IMR-90 (cell line): ENCODE results near the gene DLD. TPM values are rescaled to one million over a fixed set of nuclear protein-coding genes. Genes with fewer than 3 reads are reported as not detected.

ENCODE experiments used
- ATAC-seq: fragments of 200-7000 bp; cut with Tn5 transposase; 2 replicates; pipeline ENCODE4 v1.9.1; 2020; ENCODE audit warnings: low read depth, mild to moderate bottlenecking, moderate library complexity
- BruUV-seq: library from RNA; stranded (reverse); fragments of 400-500 nt; replicated peaks from 2 replicates; lab custom pipeline; 2021; lab: Mats Ljungman, UMichigan
- CTCF ChIA-PET: fragments of 300-600 bp; formaldehyde crosslinking; extraction: SDS; loops from one replicate; lab custom pipeline; 2021; ENCODE audit warnings: antibody characterized with exemption; lab: Yijun Ruan, JAX
- POLR2A ChIA-PET: fragments of 300-600 bp; sonication (Branson Sonifier 250); formaldehyde crosslinking; loops from one replicate; lab custom pipeline; 2022; ENCODE audit warnings: antibody characterized with exemption; ENCODE audit not compliant: unreplicated experiment; lab: Charles Lee
- DNase-seq: peaks from one replicate; pipeline ENCODE4 v3.0.0; 2013
- H2AFZ ChIP-seq: replicated peaks from 2 replicates; pipeline ENCODE3; 2013; ENCODE audit warnings: low read length, mild to moderate bottlenecking; ENCODE audit not compliant: poor library complexity
- H2AK5ac ChIP-seq: 2 replicates; pipeline ENCODE4 v1.6.1; 2013; ENCODE audit warnings: low read depth, low read length, inconsistent platforms
- H2AK9ac ChIP-seq: replicated peaks from 2 replicates; pipeline ENCODE3; 2013; ENCODE audit warnings: mild to moderate bottlenecking, low read depth, low read length, moderate library complexity; ENCODE audit not compliant: poor library complexity
- H2BK120ac ChIP-seq: 2 replicates; pipeline ENCODE4 v1.6.1; 2013; ENCODE audit warnings: low read depth, low read length, inconsistent platforms
- H2BK15ac ChIP-seq: 3 replicates; pipeline ENCODE4 v1.6.1; 2013; ENCODE audit warnings: low read depth, low read length, inconsistent platforms
- H2BK20ac ChIP-seq: 2 replicates; pipeline ENCODE4 v1.6.1; 2013; ENCODE audit warnings: low read depth, mild to moderate bottlenecking, inconsistent platforms, low read length, moderate library complexity
- H2BK5ac ChIP-seq: 2 replicates; pipeline ENCODE4 v1.6.1; 2013; ENCODE audit warnings: mild to moderate bottlenecking, low read depth, low read length, inconsistent platforms; ENCODE audit not compliant: poor library complexity, severe bottlenecking
- H3K14ac ChIP-seq: replicated peaks from 2 replicates; pipeline ENCODE4 v1.6.1; 2013; ENCODE audit warnings: low read depth, low read length, inconsistent platforms
- H3K18ac ChIP-seq: 2 replicates; pipeline ENCODE4 v1.6.1; 2013; ENCODE audit warnings: low read depth, low read length, control low read depth
- H3K23ac ChIP-seq: 2 replicates; pipeline ENCODE4 v1.6.1; 2013; ENCODE audit warnings: low read depth, low read length, inconsistent platforms
- H3K27ac ChIP-seq: 2 replicates; pipeline ENCODE4 v1.5.1; 2013; ENCODE audit warnings: mild to moderate bottlenecking, control low read depth, low read length; ENCODE audit not compliant: insufficient read depth
- H3K27me3 ChIP-seq: 2 replicates; pipeline ENCODE4 v1.6.1; 2013; ENCODE audit warnings: low read length; ENCODE audit not compliant: control insufficient read depth, insufficient read depth
- H3K36me3 ChIP-seq: 2 replicates; pipeline ENCODE4 v1.6.1; 2013; ENCODE audit warnings: low read length, mixed read lengths; ENCODE audit not compliant: control insufficient read depth, insufficient read depth
- H3K4ac ChIP-seq: 2 replicates; pipeline ENCODE4 v1.6.1; 2013; ENCODE audit warnings: low read depth, low read length, inconsistent platforms
- H3K4me1 ChIP-seq: 2 replicates; pipeline ENCODE4 v1.6.1; 2013; ENCODE audit warnings: low read length, mixed read lengths; ENCODE audit not compliant: control insufficient read depth, insufficient read depth
- H3K4me2 ChIP-seq: 2 replicates; pipeline ENCODE4 v1.6.1; 2013; ENCODE audit warnings: low read depth, mild to moderate bottlenecking, control low read depth, low read length, moderate library complexity
- H3K4me3 ChIP-seq: 2 replicates; pipeline ENCODE4 v1.5.1; 2013; ENCODE audit warnings: low read depth, mild to moderate bottlenecking, control low read depth, low read length, moderate library complexity; ENCODE audit not compliant: insufficient read depth
- H3K56ac ChIP-seq: 2 replicates; pipeline ENCODE4 v1.6.1; 2013; ENCODE audit warnings: low read length, inconsistent platforms; ENCODE audit not compliant: insufficient read depth; ENCODE audit errors: extremely low read depth
- H3K79me1 ChIP-seq, 2 experiments: 2 replicates each; pipeline ENCODE4 v1.6.1; 2013; ENCODE audit warnings: low read length in 2 of 2, inconsistent platforms in 1 of 2, low read depth in 1 of 2
- H3K9ac ChIP-seq: 2 replicates; pipeline ENCODE4 v1.6.1; 2013; ENCODE audit warnings: low read depth, low read length, control low read depth
- H3K9me1 ChIP-seq: 2 replicates; pipeline ENCODE4 v1.6.1; 2013; ENCODE audit warnings: low read length, inconsistent platforms; ENCODE audit not compliant: insufficient read depth
- H3K9me3 ChIP-seq: 2 replicates; pipeline ENCODE4 v1.6.1; 2013; ENCODE audit warnings: low read length; ENCODE audit not compliant: control insufficient read depth, insufficient read depth
- H4K20me1 ChIP-seq: 2 replicates; pipeline ENCODE4 v1.6.1; 2013; ENCODE audit warnings: low read length, inconsistent platforms; ENCODE audit not compliant: insufficient read depth
- H4K5ac ChIP-seq: 2 replicates; pipeline ENCODE4 v1.6.1; 2013; ENCODE audit warnings: mild to moderate bottlenecking, low read depth, low read length, control low read depth
- H4K8ac ChIP-seq, 2 experiments: 2 replicates each; pipeline ENCODE4 v1.6.1; 2013; ENCODE audit warnings: low read depth in 2 of 2, low read length in 2 of 2, control low read depth in 1 of 2, inconsistent platforms in 1 of 2
- H4K91ac ChIP-seq: 2 replicates; pipeline ENCODE4 v1.6.1; 2013; ENCODE audit warnings: low read depth, low read length, inconsistent platforms; ENCODE audit not compliant: insufficient read depth
- BHLHE40 ChIP-seq: fragments of 150-350 bp; IDR thresholded peaks from 2 replicates; pipeline ENCODE4 v1.6.1; 2016; ENCODE audit warnings: mild to moderate bottlenecking, low read depth, low read length
- CEBPB ChIP-seq: IDR thresholded peaks from 2 replicates; pipeline ENCODE4 v1.6.1; 2012; ENCODE audit warnings: low read depth, low read length, improper control_type of control experiment
- CHD1 ChIP-seq: IDR thresholded peaks from 2 replicates; pipeline ENCODE4 v1.6.1; 2012; ENCODE audit warnings: low read depth, low read length, improper control_type of control experiment
- ELK1 ChIP-seq: fragments of 150-350 bp; IDR thresholded peaks from 2 replicates; pipeline ENCODE4 v1.6.1; 2016; ENCODE audit warnings: low read depth, mild to moderate bottlenecking, low read length, moderate library complexity, borderline replicate concordance
- FOS ChIP-seq: fragments of 150-350 bp; IDR thresholded peaks from 2 replicates; pipeline ENCODE4 v1.6.1; 2016; ENCODE audit warnings: low read depth, low read length
- MAZ ChIP-seq: IDR thresholded peaks from 2 replicates; pipeline ENCODE4 v1.6.1; 2012; ENCODE audit warnings: low read depth, mild to moderate bottlenecking, low read length, improper control_type of control experiment, moderate library complexity, borderline replicate concordance
- NFE2L2 ChIP-seq: fragments of 150-350 bp; IDR thresholded peaks from 2 replicates; pipeline ENCODE4 v1.6.1; 2016; ENCODE audit warnings: low read depth, mild to moderate bottlenecking, low read length
- POLR2A ChIP-seq: IDR thresholded peaks from 2 replicates; pipeline ENCODE4 v1.6.1; 2012; ENCODE audit warnings: mild to moderate bottlenecking, low read depth, low read length
- RAD21 ChIP-seq: IDR thresholded peaks from 2 replicates; pipeline ENCODE4 v1.6.1; 2012; ENCODE audit warnings: low read length, improper control_type of control experiment
- RCOR1 ChIP-seq: IDR thresholded peaks from 2 replicates; pipeline ENCODE4 v1.6.1; 2012; ENCODE audit warnings: mild to moderate bottlenecking, low read length, improper control_type of control experiment; ENCODE audit not compliant: insufficient replicate concordance
- RFX5 ChIP-seq: IDR thresholded peaks from 2 replicates; pipeline ENCODE4 v1.8.0; 2012; ENCODE audit warnings: low read depth, mild to moderate bottlenecking, low read length, moderate library complexity
- USF2 ChIP-seq: fragments of 150-350 bp; IDR thresholded peaks from 2 replicates; pipeline ENCODE4 v1.6.1; 2017; ENCODE audit warnings: mild to moderate bottlenecking, antibody characterized with exemption, low read length, low read depth
- WGBS, 2 experiments: methylation state at CpG; one replicate each; pipeline versions ENCODE4 v1.1.5 to v1.1.7; 2013; ENCODE audit warnings: missing lambda C conversion rate in 2 of 2; ENCODE audit not compliant: insufficient read length in 1 of 2; ENCODE audit errors: extremely low coverage in 2 of 2; 5-methylcytosine and 5-hydroxymethylcytosine counted together
- dilution Hi-C: fragments of 300-500 bp; cut with HindIII; formaldehyde crosslinking; loops from one replicate; pipeline ENCODE4 v1.14.3; 2018; ENCODE audit warnings: low sequenced_read_pairs; ENCODE audit not compliant: unreplicated experiment
- in situ Hi-C: fragments of 300-500 bp; cut with MboI; formaldehyde crosslinking; loops from 3 replicates; pipeline ENCODE4 v1.14.3; 2019; ENCODE audit warnings: low sequenced_read_pairs, inconsistent platforms, mixed read lengths
- intact Hi-C: fragments of 100-400 bp; cut with micrococcal nuclease; formaldehyde crosslinking; loops from 2 replicates; pipeline ENCODE4 v1.10.0; 2022
- polyA plus RNA-seq, 3 experiments: library from polyadenylated mRNA; depleted of rRNA; stranded (reverse); fragments of >200 nt; gene quantifications; 2 replicates each; pipeline ENCODE4 v1.2.3, GENCODE V29; 2012; ENCODE audit warnings: low replicate concordance in 1 of 3
- total RNA-seq: library from RNA; depleted of rRNA; stranded (reverse); fragments of >200 nt; gene quantifications from 2 replicates; pipeline ENCODE4 v1.2.3, GENCODE V29; 2012

The DLD gene
- total and polyA plus RNA-seq, 2 of the 4 experiments (the other 2 are of a cell fraction), result 121 to 361 TPM

GRCh38 chr7:107964510-107964909, 73.5 kb downstream of the DLD start:
- WGBS, 2 experiments, result no CpG with 5 or more reads among the region's 11 CpGs
- Histone ChIP-seq H4K20me1 (peaks cover 24% of the 10 kb centered on the region), H3K14ac (no peak overlapping the region), H3K36me3 (peaks cover 72% of the 10 kb centered on the region), H4K8ac (no peak overlapping the region), H3K56ac (no peak overlapping the region), H2AK9ac (no peak overlapping the region), H3K23ac (no peak overlapping the region), H2AFZ (no peak overlapping the region), H2AK5ac (no peak overlapping the region), H2BK15ac (no peak overlapping the region), H3K4me2 (no peak overlapping the region), H3K18ac (no peak overlapping the region), H3K27me3 (no peaks in the 10 kb centered on the region), H4K5ac (no peak overlapping the region), H3K4me3 (no peak overlapping the region), H2BK120ac (no peak overlapping the region), H3K9me3 (no peaks in the 10 kb centered on the region), H3K9me1 (peaks cover 28% of the 10 kb centered on the region), H3K79me1 (peaks cover 3 to 51% of the 10 kb centered on the region in 2 experiments; a peak in 2 of 4 replicates), H2BK5ac (no peak overlapping the region), H4K91ac (no peak overlapping the region), H3K4me1 (peaks cover 1% of the 10 kb centered on the region; the same call in 1 of the 2 replicates), H3K9ac (no peak overlapping the region), H3K4ac (no peak overlapping the region), H2BK20ac (no peak overlapping the region), H3K27ac (no peak overlapping the region)
- intact Hi-C loops, result no loop called here
- POLR2A ChIA-PET, result no interaction called here
- ATAC-seq, result no peak
- TF ChIP-seq BHLHE40, result no peak
- no peak for TF ChIP-seq CHD1
- no peak for TF ChIP-seq RFX5
- TF ChIP-seq NFE2L2, result no peak
- no peak for TF ChIP-seq CEBPB
- no peak for TF ChIP-seq USF2
- no peak for TF ChIP-seq RCOR1
- no peak for TF ChIP-seq POLR2A
- TF ChIP-seq ELK1, result no peak
- TF ChIP-seq MAZ, result no peak
- no peak for TF ChIP-seq RAD21
- TF ChIP-seq FOS, result no peak
- no peak for DNase-seq
- in situ Hi-C loops, result no loop called here
- CTCF ChIA-PET, result no interaction called here
- dilution Hi-C loops, result no loop called here
- BruUV-seq, result no TSS peak
